HK-2 (cell line): Measurements from ENCODE around the gene NOP53.
"Not testable (repeated sequence)": the region's sequence is repeated elsewhere in the genome, so short reads cannot be mapped to it uniquely, and the experiment has no call there.

Experiments
- DNase-seq: peaks from one replicate; pipeline ENCODE4 v3.0.0-alpha.2; 2018; ENCODE audit not compliant: unreplicated experiment

The NOP53 gene

GRCh38 chr19:47754206-47755064 is 9.1 kb downstream of the NOP53 start:
- DNase-seq = no peak

GRCh38 chr19:47755065-47755761 is 9.9 kb downstream of the NOP53 start:
- DNase-seq = no peak

GRCh38 chr19:47755762-47756626 is 10.6 kb downstream of the NOP53 start:
- DNase-seq = no peak

GRCh38 chr19:47756627-47756929 is 11.2 kb downstream of the NOP53 start:
- DNase-seq = no peak

- no peak for DNase-seq
Measured at GRCh38 chr19:47756953-47757608, 11.7 kb downstream of the NOP53 start.

- DNase-seq = no peak
Measured at GRCh38 chr19:47757617-47758442, 12.5 kb downstream of the NOP53 start.

GRCh38 chr19:47758443-47758804 is 13.1 kb downstream of the NOP53 start:
- DNase-seq = no peak

- DNase-seq = no peak
Measured at GRCh38 chr19:47760632-47760999, 15.3 kb downstream of the NOP53 start.

- DNase-seq = no peak
Measured at GRCh38 chr19:47761566-47761965, 16.2 kb downstream of the NOP53 start.

GRCh38 chr19:47762151-47762550 is 16.8 kb downstream of the NOP53 start:
- DNase-seq = no peak

GRCh38 chr19:47762615-47763308 is 17.4 kb downstream of the NOP53 start:
- DNase-seq = no peak

GRCh38 chr19:47764705-47765104 is 19.4 kb downstream of the NOP53 start:
- not testable (repeated sequence) for DNase-seq

- no peak for DNase-seq
Measured at GRCh38 chr19:47765523-47766358, 20.4 kb downstream of the NOP53 start.

GRCh38 chr19:47766359-47766620 is 20.9 kb downstream of the NOP53 start:
- no peak for DNase-seq

GRCh38 chr19:47766670-47767069 is 21.3 kb downstream of the NOP53 start:
- DNase-seq = no peak

GRCh38 chr19:47767349-47767748 is 22.0 kb downstream of the NOP53 start:
- DNase-seq = no peak

- DNase-seq = no peak
Measured at GRCh38 chr19:47768604-47769003, 23.3 kb downstream of the NOP53 start.

- no peak for DNase-seq
Measured at GRCh38 chr19:47769534-47769933, 24.2 kb downstream of the NOP53 start.

- DNase-seq = not testable (repeated sequence)
Measured at GRCh38 chr19:47771291-47771690, 25.9 kb downstream of the NOP53 start.

- DNase-seq = no peak
Measured at GRCh38 chr19:47776568-47776967, 31.2 kb downstream of the NOP53 start.
